GM21723 (cell line): ENCODE results near the gene SMIM12.

Source experiments
- ATAC-seq: cut with Tn5 transposase; IDR thresholded peaks from one replicate; pipeline ENCODE4 v1.9.1; 2021; ENCODE audit warnings: mild to moderate bottlenecking, moderate library complexity; ENCODE audit not compliant: unreplicated experiment

Gene SMIM12

GRCh38 chr1:34803770-34804169 is 55.8 kb downstream of the SMIM12 start:
- ATAC-seq, result no peak
